Skin of body (tissue), 2 donors: ENCODE results near the gene CDC16. TPM values are rescaled to one million over a fixed set of nuclear protein-coding genes. Genes with fewer than 3 reads are reported as not detected.

Experiments
- small RNA-seq: library from RNA; depleted of rRNA; stranded (forward); fragments of <200 nt; gene quantifications from one replicate; pipeline ENCODE3, GENCODE V24; 2014; ENCODE audit warnings: low replicate concordance
- total RNA-seq: library from RNA; depleted of rRNA; stranded (reverse); fragments of >200 nt; gene quantifications from one replicate; pipeline ENCODE4 v1.2.3, GENCODE V29; 2014

CDC16 gene
- total RNA-seq, 1 donor from 2014 or later: 71.2 TPM

Small RNA genes within 50 kb of the gene (small RNA-seq; reads per million reads assigned to genes)
- gene MIR4502 (not detected), gene MIR548AR (not detected)

Other genes starting within 250 kb of the CDC16 start
- gene RASA3, start 102.3 kb upstream of the CDC16 start, total RNA-seq: 13.5 TPM
- not detected for gene CFAP97D2, start 55.6 kb upstream of the CDC16 start, total RNA-seq
- 28.8 TPM for gene UPF3A, start 46.7 kb downstream of the CDC16 start, total RNA-seq
- gene CHAMP1, start 79.6 kb downstream of the CDC16 start, total RNA-seq: 7.7 TPM